Measurements from ENCODE around the gene PNPLA1. TPM values are rescaled to one million over a fixed set of nuclear protein-coding genes. Genes with fewer than 3 reads are reported as not detected.

Gene PNPLA1
- total RNA-seq, 1 donor from 2014 or later, result not detected

DNA sequence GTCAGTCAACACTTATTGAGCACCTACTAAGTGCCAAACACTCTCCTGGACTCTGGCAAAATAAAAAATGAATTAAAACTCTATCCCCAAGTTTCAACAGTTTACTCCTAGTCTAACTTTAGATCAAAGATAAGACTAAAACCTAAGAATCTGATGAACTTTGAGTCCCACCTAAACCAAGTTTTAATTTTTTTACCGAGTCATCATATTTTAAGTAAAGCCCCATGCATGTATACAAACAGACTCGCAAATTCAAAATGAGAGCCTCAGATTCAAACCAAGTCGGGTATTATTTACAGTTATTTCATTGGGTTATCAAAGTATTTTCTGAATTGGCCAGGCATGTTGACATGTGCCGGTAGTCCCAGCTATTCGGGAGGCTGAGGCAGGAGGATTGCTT lies 38.7 kb downstream of the PNPLA1 start:
- H3K9me3 Mint-ChIP-seq (ENCODE audit: low read depth), result peaks cover 3% of the 10 kb centered on the region
- no peak overlapping the region for H3K4me3 Mint-ChIP-seq (ENCODE audit: unreplicated experiment)
- H3K36me3 Mint-ChIP-seq (ENCODE audit: low read depth), result no peaks in the 10 kb centered on the region
- peaks cover 13% of the 10 kb centered on the region for H3K27me3 Mint-ChIP-seq (ENCODE audit: low read depth)
- no peak overlapping the region for H3K27ac Mint-ChIP-seq (ENCODE audit: unreplicated experiment)
- TF ChIP-seq, protein P1, sequence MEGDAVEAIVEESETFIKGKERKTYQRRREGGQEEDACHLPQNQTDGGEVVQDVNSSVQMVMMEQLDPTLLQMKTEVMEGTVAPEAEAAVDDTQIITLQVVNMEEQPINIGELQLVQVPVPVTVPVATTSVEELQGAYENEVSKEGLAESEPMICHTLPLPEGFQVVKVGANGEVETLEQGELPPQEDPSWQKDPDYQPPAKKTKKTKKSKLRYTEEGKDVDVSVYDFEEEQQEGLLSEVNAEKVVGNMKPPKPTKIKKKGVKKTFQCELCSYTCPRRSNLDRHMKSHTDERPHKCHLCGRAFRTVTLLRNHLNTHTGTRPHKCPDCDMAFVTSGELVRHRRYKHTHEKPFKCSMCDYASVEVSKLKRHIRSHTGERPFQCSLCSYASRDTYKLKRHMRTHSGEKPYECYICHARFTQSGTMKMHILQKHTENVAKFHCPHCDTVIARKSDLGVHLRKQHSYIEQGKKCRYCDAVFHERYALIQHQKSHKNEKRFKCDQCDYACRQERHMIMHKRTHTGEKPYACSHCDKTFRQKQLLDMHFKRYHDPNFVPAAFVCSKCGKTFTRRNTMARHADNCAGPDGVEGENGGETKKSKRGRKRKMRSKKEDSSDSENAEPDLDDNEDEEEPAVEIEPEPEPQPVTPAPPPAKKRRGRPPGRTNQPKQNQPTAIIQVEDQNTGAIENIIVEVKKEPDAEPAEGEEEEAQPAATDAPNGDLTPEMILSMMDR (IDR thresholded peaks at IDR 0.05), result no peak
- H3K4me1 Mint-ChIP-seq (ENCODE audit: low read depth), result no peaks in the 10 kb centered on the region
- no peak for DNase-seq (ENCODE audit: low spot score)

DNA sequence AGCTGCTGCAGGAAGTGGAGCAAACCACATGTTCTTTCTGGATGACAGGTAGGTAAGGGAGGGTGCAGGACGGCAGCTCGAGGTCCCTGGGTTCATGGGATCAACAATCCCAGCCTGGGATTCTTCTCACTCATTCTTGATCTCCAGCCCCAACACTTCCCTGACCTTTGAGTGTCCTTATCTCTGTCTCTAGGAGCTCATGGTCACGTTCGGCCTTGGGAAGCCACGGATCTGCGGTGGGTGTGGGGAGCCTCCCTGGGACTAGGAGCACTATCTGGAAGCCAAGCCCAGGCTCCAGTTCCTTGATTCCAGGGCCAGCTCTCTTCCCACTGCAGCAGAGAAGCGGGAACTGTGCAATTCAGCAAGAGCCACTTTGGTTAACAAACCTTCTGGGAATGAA lies 39.3 kb downstream of the PNPLA1 start:
- peaks cover 10% of the 10 kb centered on the region for H3K27me3 Mint-ChIP-seq (ENCODE audit: low read depth)
- H3K4me1 Mint-ChIP-seq (ENCODE audit: low read depth), result no peaks in the 10 kb centered on the region
- DNase-seq (ENCODE audit: low spot score), result no peak
- TF ChIP-seq, protein P1 (IDR thresholded peaks at IDR 0.05), result no peak
- peaks cover 3% of the 10 kb centered on the region for H3K9me3 Mint-ChIP-seq (ENCODE audit: low read depth)
- H3K4me3 Mint-ChIP-seq (ENCODE audit: unreplicated experiment), result no peak overlapping the region
- no peaks in the 10 kb centered on the region for H3K36me3 Mint-ChIP-seq (ENCODE audit: low read depth)
- no peak overlapping the region for H3K27ac Mint-ChIP-seq (ENCODE audit: unreplicated experiment)

DNA sequence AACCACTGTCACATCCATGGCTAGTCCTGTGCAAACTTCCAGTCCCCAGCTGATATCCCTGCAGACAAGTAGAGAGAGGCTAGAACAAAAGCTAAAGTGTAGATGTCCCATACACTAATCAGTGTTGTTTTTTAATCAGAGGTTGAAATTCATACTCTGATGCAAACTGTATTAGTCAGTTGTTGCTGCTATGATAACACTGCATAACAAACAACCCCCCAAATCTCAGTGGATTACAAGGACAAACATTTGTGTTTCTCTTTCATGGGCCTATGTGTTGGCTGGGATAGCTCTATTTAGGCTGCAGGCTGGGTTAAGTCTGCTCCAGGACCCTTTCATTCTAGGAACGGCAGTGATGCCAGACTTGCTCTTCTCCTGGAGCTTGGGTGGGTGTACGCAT lies 40.0 kb downstream of the PNPLA1 start:
- DNase-seq (ENCODE audit: low spot score), result no peak
- Mint-ChIP-seq H3K4me3 (ENCODE audit: unreplicated experiment) (no peak overlapping the region), H3K27me3 (ENCODE audit: low read depth) (peaks cover 12% of the 10 kb centered on the region), H3K9me3 (ENCODE audit: low read depth) (peaks cover 3% of the 10 kb centered on the region), H3K36me3 (ENCODE audit: low read depth) (no peaks in the 10 kb centered on the region), H3K4me1 (ENCODE audit: low read depth) (no peaks in the 10 kb centered on the region), H3K27ac (ENCODE audit: unreplicated experiment) (no peak overlapping the region)
- TF ChIP-seq, protein P1 (IDR thresholded peaks at IDR 0.05), result no peak

DNA sequence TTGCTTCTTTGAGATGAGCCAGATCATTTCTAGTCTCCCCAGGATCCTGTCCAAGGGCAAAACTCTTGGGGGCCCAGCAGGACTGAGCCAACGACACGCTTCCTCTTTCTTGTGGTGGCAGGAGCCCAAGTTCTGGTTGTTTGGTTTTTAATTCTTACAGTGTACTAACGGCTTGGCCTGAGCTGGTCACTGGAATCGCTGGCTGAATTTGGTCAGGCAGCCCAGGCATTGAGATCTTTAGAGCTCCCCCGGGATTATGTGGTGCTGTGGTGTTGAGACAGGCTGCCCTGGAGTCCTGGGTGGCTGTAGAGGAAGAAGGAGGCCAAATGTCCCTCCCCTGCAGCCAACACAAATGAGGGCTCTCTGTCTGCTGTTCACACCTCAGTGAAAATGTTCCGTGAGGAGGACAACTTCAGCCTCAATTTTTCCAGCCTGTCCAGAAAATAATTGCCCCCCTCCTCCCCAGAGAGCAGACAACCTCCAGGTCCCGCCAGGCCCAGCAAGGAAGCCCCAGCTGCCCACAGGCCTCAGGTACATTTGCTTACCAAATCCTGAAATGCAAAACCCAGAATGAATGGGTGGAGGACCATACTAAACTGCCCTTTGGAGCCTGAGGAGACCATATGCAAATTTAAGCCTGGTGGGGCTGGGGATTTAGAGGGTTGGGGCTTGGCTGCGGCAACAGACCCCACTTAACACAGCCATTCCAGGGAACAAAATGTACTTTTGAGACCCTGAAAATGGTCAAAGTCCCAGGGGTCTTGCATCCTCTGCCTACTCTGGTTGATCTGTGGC lies 43.2 kb downstream of the PNPLA1 start:
- no peak overlapping the region for H3K27ac Mint-ChIP-seq (ENCODE audit: unreplicated experiment)
- peaks cover 35% of the 10 kb centered on the region for H3K27me3 Mint-ChIP-seq (ENCODE audit: low read depth)

DNA sequence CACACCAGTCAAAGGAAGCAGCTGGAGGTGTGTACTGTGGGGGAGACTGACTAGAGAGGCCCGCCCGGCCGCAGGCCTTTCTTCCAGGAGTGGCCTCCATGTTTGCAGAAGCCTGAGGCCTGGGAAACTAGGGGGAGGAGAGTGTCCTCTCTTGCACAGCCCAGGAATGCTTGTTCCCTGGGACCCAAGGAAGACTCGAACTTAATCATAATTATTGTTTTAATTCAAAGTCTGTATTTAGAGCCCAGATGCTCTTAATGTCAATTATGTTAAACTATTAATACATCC lies 43.7 kb downstream of the PNPLA1 start:
- no peak overlapping the region for H3K4me3 Mint-ChIP-seq (ENCODE audit: unreplicated experiment)
- no peaks in the 10 kb centered on the region for H3K4me1 Mint-ChIP-seq (ENCODE audit: low read depth)
- peaks cover 37% of the 10 kb centered on the region for H3K27me3 Mint-ChIP-seq (ENCODE audit: low read depth)
- no peak for DNase-seq (ENCODE audit: low spot score)
- peaks cover 3% of the 10 kb centered on the region for H3K9me3 Mint-ChIP-seq (ENCODE audit: low read depth)
- TF ChIP-seq, protein P1 (IDR thresholded peaks at IDR 0.05), result no peak
- H3K27ac Mint-ChIP-seq (ENCODE audit: unreplicated experiment), result no peak overlapping the region
- no peaks in the 10 kb centered on the region for H3K36me3 Mint-ChIP-seq (ENCODE audit: low read depth)

More for the DNA sequence above, 43.2 kb downstream of the PNPLA1 start:
- TF ChIP-seq, protein P1 (IDR thresholded peaks at IDR 0.05), result no peak
- H3K36me3 Mint-ChIP-seq (ENCODE audit: low read depth), result no peaks in the 10 kb centered on the region
- H3K4me3 Mint-ChIP-seq (ENCODE audit: unreplicated experiment), result no peak overlapping the region
- no peak for DNase-seq (ENCODE audit: low spot score)
- no peaks in the 10 kb centered on the region for H3K4me1 Mint-ChIP-seq (ENCODE audit: low read depth)
- H3K9me3 Mint-ChIP-seq (ENCODE audit: low read depth), result peaks cover 3% of the 10 kb centered on the region

Measured in chondrocyte (in vitro differentiated cells).